ENCODE data around the gene TFPT.

Gene TFPT

DNA sequence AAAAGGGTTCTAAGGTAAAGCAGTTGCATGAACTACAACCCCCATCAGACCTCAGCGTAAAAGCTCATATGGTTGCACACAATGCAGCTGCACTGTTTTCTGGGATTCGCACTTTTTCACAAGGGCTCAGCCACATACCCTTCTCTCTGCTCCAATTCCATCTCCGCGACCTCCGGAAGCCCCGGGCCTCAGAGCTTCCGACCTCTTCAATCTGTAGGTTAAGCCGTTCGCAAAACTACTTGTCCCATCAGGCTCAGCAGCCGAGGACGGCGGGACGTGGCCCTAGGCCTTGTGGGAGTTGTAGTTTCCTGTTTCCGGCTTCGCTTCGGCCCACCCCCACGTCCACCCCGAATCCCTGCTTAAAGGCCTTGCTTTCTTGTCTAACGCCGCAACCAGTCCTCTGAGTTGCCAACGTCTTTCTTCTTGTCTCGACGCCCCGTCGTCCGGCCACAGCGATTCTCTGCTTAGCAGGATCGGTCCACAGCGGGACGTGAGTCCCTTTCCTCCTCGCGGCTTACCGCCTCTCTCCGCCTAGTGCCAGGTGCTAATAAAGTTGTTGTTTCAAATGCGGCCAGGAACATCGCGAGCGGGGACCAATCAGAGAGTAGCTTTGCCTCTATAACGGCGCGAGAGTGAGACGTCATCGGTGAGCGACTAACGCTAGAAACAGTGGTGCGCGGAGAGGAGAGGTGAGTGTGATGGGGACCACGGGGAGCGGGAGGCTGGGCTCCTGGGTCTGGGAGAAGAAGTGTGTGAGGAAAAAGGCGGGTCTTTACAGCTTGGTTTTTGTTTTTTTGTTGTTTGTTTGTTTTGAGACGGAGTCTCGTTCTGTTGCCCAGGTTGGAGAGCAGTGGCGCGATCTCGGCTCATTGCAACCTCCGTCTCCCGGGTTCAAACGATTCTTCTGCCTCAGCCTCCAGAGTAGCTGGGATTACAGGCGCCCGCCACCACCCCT, at the start of gene TFPT, which contains the start of gene PRPF31:
TFPT (minus strand) TSS at position 549 of the 955 bp plus-strand sequence; CDS start at position 161, 388 bp downstream.
PRPF31 (plus strand) TSS at position 646 of the 955 bp plus-strand sequence. CDS start 2,525 bp downstream, outside the sequence.
- DNase-seq: peak; percentile 96

GRCh38 chr19:54165222-54165621, 49.8 kb upstream of the TFPT start:
- no peak for DNase-seq

- DNase-seq: peak; percentile 72
Observed at GRCh38 chr19:54164369-54165068, 49.1 kb upstream of the TFPT start.

- DNase-seq: no peak
Observed at GRCh38 chr19:54162884-54163283, 47.4 kb upstream of the TFPT start.

DNA sequence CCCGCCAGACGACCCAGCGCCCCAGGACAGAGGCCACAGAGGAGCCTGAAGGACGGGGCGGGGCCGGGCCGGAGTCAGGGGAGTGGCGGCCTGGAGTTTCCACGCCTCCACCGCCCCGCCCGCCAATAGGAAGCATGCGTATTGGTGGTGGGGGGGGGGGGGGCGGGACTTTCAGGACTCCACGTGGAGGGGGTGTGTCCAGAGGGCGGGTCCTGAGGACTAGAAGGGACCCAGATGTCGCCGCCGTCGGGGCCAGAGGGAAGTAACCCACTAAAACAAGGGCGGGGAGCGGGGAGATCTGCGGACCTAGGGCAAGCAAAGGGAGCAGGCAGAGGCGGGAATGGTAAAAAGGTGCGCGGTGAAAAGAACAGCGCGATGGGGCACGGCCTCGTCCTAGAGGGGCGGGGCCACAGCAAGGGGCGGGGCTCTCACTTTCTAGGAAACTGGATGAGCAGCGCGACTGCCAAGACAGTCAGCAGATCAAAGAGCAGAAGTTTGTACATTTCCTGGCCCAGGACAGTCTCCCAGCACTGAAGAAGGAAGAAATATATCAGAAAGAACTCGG, 46.9 kb upstream of the TFPT start:
- peak; percentile 94 for DNase-seq

DNA sequence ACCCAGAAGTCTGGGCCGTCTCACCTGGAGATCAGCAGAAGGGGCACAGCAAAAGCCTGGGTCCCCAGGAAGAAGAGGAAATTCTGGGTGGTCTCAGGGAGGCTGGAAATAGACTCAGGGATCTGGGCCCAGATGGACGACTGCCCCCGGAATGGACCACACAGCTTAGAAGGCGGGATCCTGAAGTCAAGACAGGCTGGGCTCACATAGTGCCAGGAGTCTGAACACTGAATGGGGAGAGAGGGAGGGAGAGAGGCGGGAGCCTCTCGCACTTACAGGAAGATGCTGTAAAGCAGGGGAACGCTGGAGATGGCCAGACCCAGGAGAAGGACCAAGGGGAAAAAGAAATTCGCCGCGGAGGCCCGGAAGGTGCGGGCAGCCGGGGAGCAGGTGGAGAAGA, 45.4 kb upstream of the TFPT start:
- DNase-seq: no peak

DNA sequence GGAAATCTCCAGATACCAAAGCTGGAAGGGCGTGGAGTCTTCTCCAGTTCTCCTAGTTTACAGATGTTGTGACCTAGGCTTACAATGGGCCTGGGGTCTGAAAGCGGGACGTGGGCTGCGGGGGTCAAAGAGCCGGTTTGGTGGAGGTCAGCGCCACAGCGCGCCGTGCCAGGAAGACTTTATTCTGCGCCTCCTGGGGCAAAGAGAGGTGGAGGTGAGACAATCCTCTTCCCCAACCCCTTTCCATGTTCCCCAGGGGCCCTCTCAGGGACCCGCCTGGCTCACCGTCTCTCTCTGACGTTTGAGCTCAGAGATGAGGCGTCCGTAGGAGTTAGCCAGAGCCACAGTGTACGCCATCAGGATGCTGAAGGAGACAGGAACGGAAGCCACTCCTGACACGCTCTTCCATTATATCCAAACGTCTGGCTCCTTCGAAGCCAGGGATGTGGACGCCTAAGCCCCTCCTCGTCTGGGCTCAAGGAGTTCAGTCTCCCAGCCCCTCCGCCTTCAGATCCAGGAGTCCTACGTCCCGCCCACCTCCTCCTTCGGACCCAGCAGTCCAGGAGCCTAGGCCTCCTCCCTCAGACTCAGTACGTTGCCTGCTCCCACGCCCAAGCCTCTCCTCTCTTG, 44.8 kb upstream of the TFPT start:
- DNase-seq: no peak

GRCh38 chr19:54159352-54160181, 44.1 kb upstream of the TFPT start, which contains the start of gene LENG1:
TSS of gene LENG1 (minus strand) at chr19:54159721. CDS start at chr19:54159695, 26 bp downstream.
- DNase-seq: peak; percentile 98

DNA sequence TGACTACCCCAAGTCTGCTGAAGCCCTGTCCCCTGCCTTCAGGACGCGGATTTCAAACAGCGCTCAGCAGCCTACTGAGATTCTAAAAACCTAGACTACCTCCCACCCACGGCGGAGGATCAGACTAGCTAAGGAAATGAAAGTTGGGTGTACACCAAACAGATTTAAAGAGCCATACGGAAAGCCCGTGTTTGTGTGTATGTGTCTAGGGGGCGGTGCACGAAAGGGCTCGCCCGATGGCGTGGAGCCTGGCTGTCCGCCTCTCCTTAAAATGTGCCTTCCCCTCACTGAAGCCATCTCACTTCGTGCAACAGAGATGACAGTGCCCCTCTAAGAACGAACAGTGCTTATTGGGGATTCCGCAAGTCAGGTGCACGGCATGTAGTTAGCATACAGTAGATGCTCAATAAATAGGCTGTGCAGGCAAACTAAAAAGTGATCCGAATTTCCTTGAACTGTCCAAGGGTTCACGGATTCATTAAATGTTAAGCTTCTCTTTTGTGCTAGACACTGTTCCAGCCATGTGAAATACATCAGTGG, 43.4 kb upstream of the TFPT start:
- peak; percentile 21 for DNase-seq

GRCh38 chr19:54156953-54157352, 41.5 kb upstream of the TFPT start:
- no peak for DNase-seq

DNA sequence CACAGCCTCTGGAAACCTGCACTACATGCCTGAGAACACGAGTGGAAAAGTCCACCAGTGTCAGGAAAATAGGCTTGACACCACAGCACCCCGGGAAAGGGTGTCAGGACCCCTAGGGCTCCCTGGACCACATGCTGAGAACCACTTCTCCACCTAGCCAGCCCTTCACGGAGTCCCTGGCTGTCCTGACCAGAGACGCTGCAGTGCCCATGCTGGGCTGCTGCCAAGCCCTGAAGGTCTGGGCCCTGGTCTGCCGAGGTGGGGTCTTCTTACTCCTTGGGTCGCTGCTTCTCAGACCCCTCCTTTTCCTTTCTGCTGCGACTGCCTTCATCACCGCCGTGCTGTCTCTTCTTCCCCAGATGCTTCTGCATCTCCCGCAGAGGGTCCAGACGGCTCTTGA, 41.0 kb upstream of the TFPT start:
- DNase-seq: no peak

- DNase-seq: no peak
Observed at GRCh38 chr19:54155694-54156093, 40.2 kb upstream of the TFPT start.

DNA sequence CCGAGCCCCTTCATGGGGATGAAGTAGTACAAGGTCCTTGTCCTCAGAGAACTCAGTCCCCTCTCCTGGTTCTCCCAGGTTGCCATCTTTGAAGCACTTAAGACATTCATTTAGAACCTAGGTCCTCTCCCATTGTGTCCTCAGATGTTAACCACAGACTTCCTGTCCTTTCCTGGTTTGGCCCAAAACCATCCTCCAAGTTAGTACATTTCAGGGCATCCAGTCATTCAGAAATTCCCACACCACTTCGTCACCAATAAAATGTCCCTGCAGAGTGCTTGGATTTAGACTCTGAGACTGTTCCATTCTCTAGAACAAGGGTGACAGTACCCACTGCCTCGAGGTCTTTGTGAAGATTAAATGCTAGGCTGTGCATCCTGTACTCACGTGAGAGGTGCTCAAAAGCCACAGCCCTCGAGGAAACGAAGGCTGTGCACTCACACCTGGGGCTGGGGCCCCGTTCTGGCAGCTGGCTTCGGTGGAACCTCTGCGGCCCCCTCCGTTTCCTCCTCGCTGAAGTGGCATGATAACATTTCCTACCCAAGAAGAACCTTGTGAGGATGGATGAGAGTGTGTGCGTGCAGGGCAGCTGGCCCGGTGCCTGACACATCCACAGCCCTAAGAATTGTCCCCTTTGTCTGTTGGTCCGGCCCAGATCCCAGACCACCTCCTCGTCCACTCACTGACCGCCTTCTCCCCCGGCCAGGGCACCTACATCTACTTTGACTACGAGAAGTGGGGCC, 39.3 kb upstream of the TFPT start:
- DNase-seq: peak; percentile 50

- DNase-seq: no peak
Observed at GRCh38 chr19:54153731-54154326, 38.4 kb upstream of the TFPT start.

- no peak for DNase-seq
Observed at GRCh38 chr19:54152878-54153524, 37.5 kb upstream of the TFPT start.

- no peak for DNase-seq
Observed at GRCh38 chr19:54152267-54152666, 36.8 kb upstream of the TFPT start.

DNA sequence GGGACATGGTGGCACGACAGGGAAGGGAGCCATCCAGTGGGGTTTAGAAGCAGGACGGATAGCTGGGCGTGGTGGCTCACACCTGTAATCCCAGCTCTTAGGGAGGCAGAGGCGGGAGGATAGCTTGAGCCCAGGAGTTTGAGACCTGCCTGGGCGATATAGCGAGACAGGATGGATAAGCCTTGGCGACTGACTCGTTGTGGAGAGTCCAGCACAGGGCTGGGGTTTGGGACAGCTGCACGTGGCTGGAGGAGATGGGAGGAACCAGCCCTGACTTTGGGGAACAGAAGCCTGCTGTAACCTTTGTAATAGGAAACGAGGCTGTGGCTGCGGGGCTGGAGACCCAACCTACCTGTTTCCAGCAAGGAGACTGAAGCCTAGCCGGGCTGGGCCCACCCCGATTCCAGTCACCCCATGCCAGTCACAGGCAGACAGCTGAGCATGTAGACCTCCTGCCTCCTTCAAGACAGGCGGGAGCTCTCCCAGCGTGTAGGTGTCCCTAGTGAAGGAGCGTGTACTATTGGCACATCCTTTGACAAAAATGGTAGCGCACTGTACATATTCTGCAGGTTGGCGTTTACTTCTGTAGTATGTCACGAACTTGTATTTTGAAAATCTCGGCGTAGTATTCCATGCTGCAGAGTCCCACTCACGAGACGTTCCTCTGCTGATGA, 36.0 kb upstream of the TFPT start:
- no peak for DNase-seq

DNA sequence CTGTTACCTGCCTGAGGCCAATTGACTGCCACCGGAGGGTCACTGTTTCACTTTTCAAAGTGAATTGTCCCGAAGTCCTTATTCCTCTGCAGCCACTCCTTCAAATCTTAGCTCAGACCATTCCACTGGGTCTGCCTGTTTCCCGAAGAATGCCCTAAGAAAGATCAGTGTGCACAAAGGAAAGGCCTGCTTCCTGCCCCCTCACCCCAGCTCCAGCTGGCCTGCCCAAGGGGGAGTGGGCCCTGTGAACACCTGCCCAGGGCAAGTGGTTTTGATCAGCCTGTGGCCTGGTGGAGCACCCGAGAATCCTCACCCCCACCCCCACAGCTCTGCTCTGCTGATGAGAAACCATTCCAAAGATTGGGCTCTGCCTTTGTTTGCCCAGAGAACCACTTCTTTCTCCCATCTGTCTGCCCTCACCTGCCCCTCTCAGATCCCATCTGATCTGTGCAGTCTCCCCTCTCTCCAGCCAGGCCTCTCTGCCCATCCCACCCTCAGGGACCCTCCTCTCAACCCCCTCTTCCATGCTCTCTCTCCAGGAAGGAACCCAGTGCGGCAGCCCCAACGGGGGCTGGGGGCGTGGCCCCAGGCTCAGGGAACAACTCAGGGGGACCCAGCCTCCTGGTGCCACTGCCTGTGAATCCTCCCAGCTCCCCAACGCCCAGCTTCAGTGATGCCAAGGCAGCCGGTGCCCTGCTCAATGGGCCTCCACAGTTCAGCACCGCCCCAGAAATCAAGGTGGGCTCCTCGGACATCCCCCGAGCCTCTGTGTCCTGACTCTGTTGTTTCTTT, 33.8 kb upstream of the TFPT start:
- DNase-seq: no peak
